H1 (cell line): ENCODE measurements around the gene SLC9A5. TPM values are rescaled to one million over a fixed set of nuclear protein-coding genes. Genes with fewer than 3 reads are reported as not detected.

ENCODE experiments used
- ASH2L ChIP-seq: fragments of 200-600, 300-600 bp; sonication (generic); IDR thresholded peaks from one replicate; pipeline ENCODE4 v1.7.1; 2017; ENCODE audit warnings: low read length
- EP300 ChIP-seq, 2 experiments: IDR thresholded peaks; 1 replicate in 1 of 2; 2 replicates in 1 of 2; pipeline ENCODE4 v1.6.1; 2011 to 2012; ENCODE audit warnings: low read depth in 2 of 2, low read length in 2 of 2, mild to moderate bottlenecking in 2 of 2, borderline replicate concordance in 1 of 2, inconsistent platforms in 1 of 2, moderate library complexity in 1 of 2
- MAFK ChIP-seq: IDR thresholded peaks from 2 replicates; pipeline ENCODE4 v1.6.1; 2012; ENCODE audit warnings: low read depth, mild to moderate bottlenecking, improper control_type of control experiment, low read length
- POLR2A ChIP-seq, 2 experiments: IDR thresholded peaks; 1 replicate in 1 of 2; 2 replicates in 1 of 2; pipeline ENCODE4 v1.6.1; 2011; ENCODE audit warnings: low read depth in 2 of 2, low read length in 2 of 2, mild to moderate bottlenecking in 2 of 2; ENCODE audit errors: control extremely low read depth in 1 of 2
- SP4 ChIP-seq: IDR thresholded peaks from 2 replicates; pipeline ENCODE4 v1.6.1; 2012; ENCODE audit warnings: low read length, inconsistent platforms
- YY1 ChIP-seq: IDR thresholded peaks from 2 replicates; pipeline ENCODE4 v1.6.1; 2011; ENCODE audit warnings: low read depth, mild to moderate bottlenecking, low read length
- polyA plus RNA-seq, 7 experiments: library from polyadenylated mRNA; depleted of rRNA in 3 of 7; stranded (reverse) in 5 of 7; unstranded in 2 of 7; fragments of >200 nt in 5 of 7; fragments of 200-250 nt in 2 of 7; gene quantifications; 1 replicate in 5 of 7; 2 replicates in 1 of 7; 4 replicates in 1 of 7; pipeline versions ENCODE4 v1.2.1 to v1.2.3, GENCODE V29; 2011 to 2013; ENCODE audit warnings: missing spikeins in 2 of 7, mixed read lengths in 2 of 7
- total RNA-seq: library from RNA; stranded (reverse); fragmentation: NEBNext Ultra II Directional; extraction: Animal tissue kit (Norgen Biotek cat#: 25700); gene quantifications from 2 replicates; pipeline ENCODE4 v1.2.1, GENCODE V29; 2021

The SLC9A5 gene
- total and polyA plus RNA-seq, 2 of the 8 experiments (the other 6 are each of a cell fraction or from before 2014, with no cell fraction given) = 7.9 to 8.6 TPM

- TF ChIP-seq SP4 = no peak
- no peak for TF ChIP-seq YY1
- no peak for TF ChIP-seq POLR2A (IDR thresholded peaks at IDR 0.05; ENCODE audit: control extremely low read depth in 1 of 2, low read depth in 2 of 2, low read length in 2 of 2)
- no peak for TF ChIP-seq EP300 (IDR thresholded peaks at IDR 0.05; ENCODE audit: borderline replicate concordance in 1 of 2, low read depth in 2 of 2, low read length in 2 of 2)
- TF ChIP-seq MAFK = no peak
- TF ChIP-seq ASH2L = no peak
These were observed 21.0 kb downstream of the SLC9A5 start (continued) for GRCh38 chr16:67269766-67270165.
